ENCODE data around the gene GNAT1. TPM values are rescaled to one million over a fixed set of nuclear protein-coding genes. Genes with fewer than 3 reads are reported as not detected.

Gene GNAT1
- total and polyA plus RNA-seq, 2 of the 13 experiments (the other 11 are each of a cell fraction or from before 2014, with no cell fraction given) = 0.15 TPM; not detected in 1

GRCh38 chr3:50210510-50211367, 19.3 kb downstream of the GNAT1 start (continued):
- TF ChIP-seq ZBTB21 (CRISPR knock-in tag; IDR thresholded peaks at IDR 0.05) = no peak
- no peak for TF ChIP-seq ARNTL (CRISPR knock-in tag; IDR thresholded peaks at IDR 0.05)
- no peak for TF ChIP-seq RFXANK (CRISPR knock-in tag; IDR thresholded peaks at IDR 0.05)
- no peak; the same call in 1 of the 2 replicates for TF ChIP-seq ZNF614 (CRISPR knock-in tag; IDR thresholded peaks at IDR 0.05; ENCODE audit: borderline replicate concordance)
- TF ChIP-seq ZNF124 (CRISPR knock-in tag; IDR thresholded peaks at IDR 0.05) = peak; percentile 58; the same call in 1 of the 2 replicates
- no peak for TF ChIP-seq ZNF567 (CRISPR knock-in tag; IDR thresholded peaks at IDR 0.05; ENCODE audit: borderline replicate concordance)
- TF ChIP-seq SP140L (CRISPR knock-in tag; IDR thresholded peaks at IDR 0.05; ENCODE audit: borderline replicate concordance) = no peak
- TF ChIP-seq ZKSCAN8 (CRISPR knock-in tag; IDR thresholded peaks at IDR 0.05; ENCODE audit: borderline replicate concordance) = no peak
- TF ChIP-seq ZNF282 (IDR thresholded peaks at IDR 0.05; ENCODE audit: partially characterized antibody) = no peak
- peak; percentile 78; the same call in 1 of the 2 replicates for TF ChIP-seq PITX1 (CRISPR knock-in tag; IDR thresholded peaks at IDR 0.05)
- TF ChIP-seq CERS6 (CRISPR knock-in tag; IDR thresholded peaks at IDR 0.05) = no peak
- peak; percentile 60 for TF ChIP-seq ELF3 (CRISPR knock-in tag; IDR thresholded peaks at IDR 0.05)
- TF ChIP-seq GPN1 (CRISPR knock-in tag; IDR thresholded peaks at IDR 0.05; ENCODE audit: borderline replicate concordance) = no peak
- TF ChIP-seq CENPX (CRISPR knock-in tag; IDR thresholded peaks at IDR 0.05) = no peak
- TF ChIP-seq TCF12 (IDR thresholded peaks at IDR 0.05) = no peak
- TF ChIP-seq TCF12 (CRISPR knock-in tag; IDR thresholded peaks at IDR 0.05) = 0 out of 2 replicates have a peak, but pooled peaks have one; percentile 15
- peak; percentile 69; the same call in 1 of the 2 replicates for TF ChIP-seq HMG20A (CRISPR knock-in tag; IDR thresholded peaks at IDR 0.05; ENCODE audit: borderline replicate concordance)
- no peak for TF ChIP-seq ATRX (CRISPR knock-in tag; IDR thresholded peaks at IDR 0.05; ENCODE audit: borderline replicate concordance)
- TF ChIP-seq UBTF (CRISPR knock-in tag; IDR thresholded peaks at IDR 0.05) = no peak; the same call in 1 of the 2 replicates
- peak; percentile 63; the same call in 1 of the 2 replicates for TF ChIP-seq IKZF5 (CRISPR knock-in tag; IDR thresholded peaks at IDR 0.05)
- TF ChIP-seq NFKBIZ (CRISPR knock-in tag; IDR thresholded peaks at IDR 0.05) = 0 out of 2 replicates have a peak, but pooled peaks have one; percentile 24
- no peak for TF ChIP-seq ZNF674 (CRISPR knock-in tag; IDR thresholded peaks at IDR 0.05; ENCODE audit: low read depth)
- TF ChIP-seq ZNF33B (CRISPR knock-in tag; IDR thresholded peaks at IDR 0.05) = peak; percentile 69; the same call in 1 of the 2 replicates
- no peak for TF ChIP-seq ZBTB49 (CRISPR knock-in tag; IDR thresholded peaks at IDR 0.05; ENCODE audit: borderline replicate concordance)

All from HepG2 (cell line).